Nephron (organoid): Measurements from ENCODE around the gene CUL2.

Source experiments
- H3K27ac Mint-ChIP-seq, 3 experiments: 2 replicates each; pipeline ENCODE4 v1.8.0; 2020; ENCODE audit warnings: mixed read lengths in 3 of 3, mild to moderate bottlenecking in 2 of 3, moderate library complexity in 1 of 3
- H3K27me3 Mint-ChIP-seq: 2 replicates; pipeline ENCODE4 v1.8.0; 2021; ENCODE audit warnings: low read depth, mild to moderate bottlenecking, moderate library complexity, mixed read lengths
- H3K36me3 Mint-ChIP-seq: 2 replicates; pipeline ENCODE4 v1.8.0; 2020; ENCODE audit warnings: low read depth, mixed read lengths
- H3K4me1 Mint-ChIP-seq: 2 replicates; pipeline ENCODE4 v1.8.0; 2020; ENCODE audit warnings: mixed read lengths
- H3K4me3 Mint-ChIP-seq, 3 experiments: 2 replicates each; pipeline ENCODE4 v1.8.0; 2020; ENCODE audit warnings: mild to moderate bottlenecking in 3 of 3, mixed read lengths in 3 of 3, moderate library complexity in 2 of 3
- H3K9me3 Mint-ChIP-seq: 2 replicates; pipeline ENCODE4 v1.8.0; 2020; ENCODE audit warnings: mixed read lengths
- CTCF ChIP-seq, 3 experiments: fragments of 200-600 bp; sonication (generic); IDR thresholded peaks; one replicate each; pipeline ENCODE4 v1.5.0; 2021; ENCODE audit warnings: antibody characterized with exemption in 3 of 3; ENCODE audit not compliant: unreplicated experiment in 3 of 3

The CUL2 gene

GRCh38 chr10:35004651-35005050, 85.5 kb downstream of the CUL2 start:
- no peak overlapping the region for H3K4me3 Mint-ChIP-seq
- no peak for TF ChIP-seq CTCF (IDR thresholded peaks at IDR 0.05; ENCODE audit: unreplicated experiment in 3 of 3)
- no peaks in the 10 kb centered on the region for H3K9me3 Mint-ChIP-seq
- H3K27ac Mint-ChIP-seq = no peak overlapping the region
- H3K27me3 Mint-ChIP-seq = no peaks in the 10 kb centered on the region
- peaks cover 11% of the 10 kb centered on the region for H3K36me3 Mint-ChIP-seq
- H3K4me1 Mint-ChIP-seq = no peaks in the 10 kb centered on the region

- H3K9me3 Mint-ChIP-seq = no peaks in the 10 kb centered on the region
- no peak overlapping the region for H3K27ac Mint-ChIP-seq
- peaks cover 6% of the 10 kb centered on the region for H3K36me3 Mint-ChIP-seq
- no peaks in the 10 kb centered on the region for H3K4me1 Mint-ChIP-seq
- no peak for TF ChIP-seq CTCF (IDR thresholded peaks at IDR 0.05; ENCODE audit: unreplicated experiment in 3 of 3)
- no peaks in the 10 kb centered on the region for H3K27me3 Mint-ChIP-seq
- H3K4me3 Mint-ChIP-seq = no peak overlapping the region
Measured at GRCh38 chr10:35003906-35004305, 86.2 kb downstream of the CUL2 start.

- Mint-ChIP-seq H3K9me3 (no peaks in the 10 kb centered on the region), H3K27me3 (no peaks in the 10 kb centered on the region), H3K36me3 (no peaks in the 10 kb centered on the region), H3K27ac (no peak overlapping the region), H3K4me1 (no peaks in the 10 kb centered on the region), H3K4me3 (no peak overlapping the region)
- TF ChIP-seq CTCF (IDR thresholded peaks at IDR 0.05; ENCODE audit: unreplicated experiment in 3 of 3) = no peak
Measured at GRCh38 chr10:35000936-35001335, 89.2 kb downstream of the CUL2 start.

- peaks cover 5% of the 10 kb centered on the region for H3K4me1 Mint-ChIP-seq
- no peak overlapping the region for H3K27ac Mint-ChIP-seq
- no peaks in the 10 kb centered on the region for H3K9me3 Mint-ChIP-seq
- TF ChIP-seq CTCF (IDR thresholded peaks at IDR 0.05; ENCODE audit: unreplicated experiment in 3 of 3) = no peak
- no peaks in the 10 kb centered on the region for H3K27me3 Mint-ChIP-seq
- H3K36me3 Mint-ChIP-seq = no peaks in the 10 kb centered on the region
- H3K4me3 Mint-ChIP-seq = no peak overlapping the region
Measured at GRCh38 chr10:34999532-34999931, 90.6 kb downstream of the CUL2 start.

GRCh38 chr10:34998940-34999339, 91.2 kb downstream of the CUL2 start:
- Mint-ChIP-seq H3K4me3 (no peak overlapping the region), H3K4me1 (peaks cover 8% of the 10 kb centered on the region), H3K36me3 (no peaks in the 10 kb centered on the region)

More at GRCh38 chr10:34998940-34999339, 91.2 kb downstream of the CUL2 start:
- no peaks in the 10 kb centered on the region for H3K27me3 Mint-ChIP-seq
- no peak for TF ChIP-seq CTCF (IDR thresholded peaks at IDR 0.05; ENCODE audit: unreplicated experiment in 3 of 3)
- no peak overlapping the region for H3K27ac Mint-ChIP-seq
- no peaks in the 10 kb centered on the region for H3K9me3 Mint-ChIP-seq
